ENCODE measurements around the gene SMAD5. TPM values are rescaled to one million over a fixed set of nuclear protein-coding genes. Genes with fewer than 3 reads are reported as not detected.

SMAD5 gene
- total and polyA plus RNA-seq, 12 donors = 7.0 to 53.8 (median 38.7) TPM

DNA sequence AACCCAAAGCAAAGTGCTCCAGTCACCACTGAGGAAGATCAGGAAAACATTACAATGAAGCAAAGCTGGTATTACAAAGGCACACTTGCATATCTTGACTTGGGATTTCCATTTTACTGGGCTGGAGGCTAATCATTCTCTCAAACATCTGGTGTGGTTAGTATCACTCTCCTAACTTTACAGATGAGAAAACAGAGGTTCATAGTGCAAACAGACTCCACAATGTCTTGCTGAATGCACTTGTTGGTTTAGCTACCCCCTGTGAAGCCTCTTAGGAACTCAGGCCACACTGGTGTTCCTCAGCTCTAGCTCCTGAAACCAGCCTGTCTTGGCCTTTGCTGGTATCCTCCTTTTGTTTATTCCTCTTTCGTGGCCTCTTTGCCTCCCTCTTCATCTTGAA is 29.5 kb upstream of the SMAD5 start:
- 100% methylated on average over 1 of the region's 1 CpG for WGBS, 2 donors
- H3K27ac ChIP-seq = no peak overlapping the region
- no peaks in the 10 kb centered on the region for H3K27me3 ChIP-seq
- intact Hi-C loops (cut with DNase I) = no loop called here
- H3K4me1 ChIP-seq = peaks cover 0 to 17% (median 6%) of the 10 kb centered on the region in 9 donors
- TF ChIP-seq, protein P1, sequence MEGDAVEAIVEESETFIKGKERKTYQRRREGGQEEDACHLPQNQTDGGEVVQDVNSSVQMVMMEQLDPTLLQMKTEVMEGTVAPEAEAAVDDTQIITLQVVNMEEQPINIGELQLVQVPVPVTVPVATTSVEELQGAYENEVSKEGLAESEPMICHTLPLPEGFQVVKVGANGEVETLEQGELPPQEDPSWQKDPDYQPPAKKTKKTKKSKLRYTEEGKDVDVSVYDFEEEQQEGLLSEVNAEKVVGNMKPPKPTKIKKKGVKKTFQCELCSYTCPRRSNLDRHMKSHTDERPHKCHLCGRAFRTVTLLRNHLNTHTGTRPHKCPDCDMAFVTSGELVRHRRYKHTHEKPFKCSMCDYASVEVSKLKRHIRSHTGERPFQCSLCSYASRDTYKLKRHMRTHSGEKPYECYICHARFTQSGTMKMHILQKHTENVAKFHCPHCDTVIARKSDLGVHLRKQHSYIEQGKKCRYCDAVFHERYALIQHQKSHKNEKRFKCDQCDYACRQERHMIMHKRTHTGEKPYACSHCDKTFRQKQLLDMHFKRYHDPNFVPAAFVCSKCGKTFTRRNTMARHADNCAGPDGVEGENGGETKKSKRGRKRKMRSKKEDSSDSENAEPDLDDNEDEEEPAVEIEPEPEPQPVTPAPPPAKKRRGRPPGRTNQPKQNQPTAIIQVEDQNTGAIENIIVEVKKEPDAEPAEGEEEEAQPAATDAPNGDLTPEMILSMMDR (IDR thresholded peaks at IDR 0.05) = no peak
- no peak for DNase-seq
- ATAC-seq = no peak
- H3K4me3 ChIP-seq = no peak overlapping the region
- H3K36me3 ChIP-seq = no peaks in the 10 kb centered on the region
- H3K9me3 ChIP-seq = no peaks in the 10 kb centered on the region

DNA sequence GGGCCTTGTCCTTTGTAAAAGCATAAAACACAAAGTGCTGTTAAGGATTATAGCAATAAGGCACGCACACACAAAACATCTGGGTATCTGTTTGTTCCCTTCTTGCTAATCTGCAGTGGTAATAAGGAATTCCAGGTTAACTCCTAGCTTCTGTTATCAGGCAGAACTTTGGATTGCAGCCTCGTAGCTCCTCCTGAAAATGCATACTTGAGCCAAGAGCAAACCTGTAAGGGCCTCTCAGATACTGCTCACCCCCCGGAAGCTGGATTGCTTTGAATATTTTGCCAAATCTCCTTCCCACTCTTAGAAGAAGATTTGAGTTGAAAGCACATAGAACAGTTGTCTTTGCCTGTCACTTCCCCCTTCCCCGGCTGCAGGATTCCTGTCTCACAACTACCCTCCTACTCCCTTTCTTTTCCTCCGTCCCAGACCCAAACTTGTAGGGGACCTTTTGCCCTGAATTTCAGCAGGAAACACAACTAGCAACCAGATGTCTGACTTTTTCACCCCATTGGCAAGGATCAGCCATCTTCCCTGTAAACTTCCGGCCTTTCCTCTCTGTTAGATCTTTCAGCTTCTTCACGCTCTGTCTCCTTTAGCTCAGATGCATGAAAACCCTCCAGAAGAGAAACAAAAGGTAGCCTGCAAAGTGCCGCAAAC is 28.2 kb upstream of the SMAD5 start:
- WGBS, 2 donors = 52 to 53% methylated on average over 8 of the region's 8 CpGs
- TF ChIP-seq, protein P1 (IDR thresholded peaks at IDR 0.05) = no peak

DNA sequence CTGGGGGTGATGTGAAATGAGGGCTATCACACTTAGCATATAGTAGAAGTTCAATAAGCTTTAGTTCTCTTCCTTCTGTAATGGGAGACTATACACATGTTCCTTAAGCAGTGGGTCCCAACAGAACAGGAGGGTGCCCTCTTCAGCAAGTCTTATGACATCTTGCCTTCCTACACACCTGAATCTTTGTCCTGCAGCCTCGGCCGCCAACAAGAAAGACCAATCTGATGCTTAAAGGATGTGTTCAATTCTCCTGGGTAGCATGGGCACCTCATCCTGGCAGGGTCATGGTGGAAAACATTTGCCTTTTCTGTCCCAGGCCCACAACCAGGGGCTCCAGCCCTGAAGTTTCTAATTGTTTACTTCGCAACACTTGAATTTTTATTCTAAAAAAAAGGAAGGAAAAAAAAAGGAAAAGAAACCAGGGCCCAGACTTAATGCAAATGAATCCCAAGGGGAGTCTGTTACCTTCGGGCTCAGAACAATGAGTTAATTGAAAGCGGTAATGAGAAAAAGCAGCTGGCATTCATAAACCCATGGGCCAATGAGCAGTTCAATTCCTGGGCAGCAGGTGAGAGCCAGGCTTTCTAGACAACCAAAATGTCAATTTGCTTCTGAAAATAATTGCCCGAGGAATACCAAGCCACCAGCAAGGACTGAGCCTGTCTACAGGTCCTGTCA is 26.2 kb upstream of the SMAD5 start:
- DNase-seq = no peak
- intact Hi-C loops (cut with DNase I) = no loop called here
- Histone ChIP-seq H3K27me3 (no peaks in the 10 kb centered on the region), H3K27ac (no peak overlapping the region), H3K36me3 (no peaks in the 10 kb centered on the region), H3K4me3 (no peak overlapping the region), H3K4me1 (peaks cover 0 to 17% (median 6%) of the 10 kb centered on the region in 9 donors), H3K9me3 (no peaks in the 10 kb centered on the region)
- TF ChIP-seq, protein P1 (IDR thresholded peaks at IDR 0.05) = no peak
- WGBS, 2 donors = 79 to 87% methylated on average over 6 of the region's 6 CpGs
- ATAC-seq = no peak

More for the DNA sequence above, 28.2 kb upstream of the SMAD5 start:
- intact Hi-C loops (cut with DNase I) = no loop called here
- Histone ChIP-seq H3K36me3 (no peaks in the 10 kb centered on the region), H3K27ac (peak overlapping the region in 3 of 10 donors; percentile 1 to 53 (median 50)), H3K4me3 (no peak overlapping the region), H3K4me1 (peaks cover 0 to 17% (median 6%) of the 10 kb centered on the region in 9 donors), H3K27me3 (no peaks in the 10 kb centered on the region), H3K9me3 (no peaks in the 10 kb centered on the region)
- ATAC-seq (peak in 2 of 8 donors; percentile 35 to 59), DNase-seq (peak in 1 of 2 donors; percentile 30)

DNA sequence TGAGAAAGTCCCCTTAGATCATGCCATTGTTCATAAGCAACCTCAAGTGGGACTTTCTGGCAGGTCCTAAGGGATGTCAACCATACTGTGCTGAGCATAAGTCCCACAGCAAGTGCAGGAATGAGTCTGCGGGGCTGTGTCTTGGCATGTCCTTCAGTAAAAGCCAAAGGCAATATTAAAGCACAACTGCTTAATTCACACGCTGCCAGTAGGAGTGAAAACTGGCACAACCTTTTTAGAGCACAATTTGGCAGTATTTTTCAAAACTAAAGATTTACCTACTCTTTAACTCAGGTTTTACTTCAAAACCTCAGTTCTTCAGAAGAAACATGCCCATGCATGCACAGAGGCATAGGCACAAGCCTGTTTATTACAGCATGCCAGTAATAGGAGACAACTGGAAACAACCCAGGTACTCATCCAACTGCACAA is 24.4 kb upstream of the SMAD5 start:
- DNase-seq (no peak), ATAC-seq (no peak)
- 81 to 86% methylated on average over 2 of the region's 2 CpGs for WGBS, 2 donors
- Histone ChIP-seq H3K4me3 (no peak overlapping the region), H3K4me1 (peaks cover 0 to 17% (median 6%) of the 10 kb centered on the region in 9 donors), H3K27me3 (no peaks in the 10 kb centered on the region), H3K27ac (no peak overlapping the region), H3K9me3 (no peaks in the 10 kb centered on the region), H3K36me3 (no peaks in the 10 kb centered on the region)
- TF ChIP-seq, protein P1 (IDR thresholded peaks at IDR 0.05) = no peak
- intact Hi-C loops (cut with DNase I) = no loop called here
